IPS-18a (cell line): ENCODE results near the gene ZCWPW1.
"Not testable (repeated sequence)": the region's sequence is repeated elsewhere in the genome, so short reads cannot be mapped to it uniquely, and the experiment has no call there.

Experiments used
- H3K27ac ChIP-seq: one replicate; pipeline ENCODE4 v1.5.1; 2013; ENCODE audit warnings: low read length
- H3K27me3 ChIP-seq: one replicate; pipeline ENCODE4 v1.6.1; 2013; ENCODE audit warnings: mild to moderate bottlenecking, low read length; ENCODE audit not compliant: control insufficient read depth, insufficient read depth
- H3K36me3 ChIP-seq: one replicate; pipeline ENCODE4 v1.6.1; 2013; ENCODE audit warnings: low read depth, low read length; ENCODE audit not compliant: control insufficient read depth
- H3K4me1 ChIP-seq: one replicate; pipeline ENCODE4 v1.6.1; 2013; ENCODE audit warnings: low read depth, low read length; ENCODE audit not compliant: control insufficient read depth
- H3K4me3 ChIP-seq: one replicate; pipeline ENCODE4 v1.5.1; 2013; ENCODE audit warnings: low read length
- H3K9ac ChIP-seq: one replicate; pipeline ENCODE4 v1.6.1; 2013; ENCODE audit warnings: mild to moderate bottlenecking, low read length, moderate library complexity
- H3K9me3 ChIP-seq: one replicate; pipeline ENCODE4 v1.6.1; 2013; ENCODE audit warnings: low read depth, low read length; ENCODE audit not compliant: control insufficient read depth

The ZCWPW1 gene

GRCh38 chr7:100449190-100449795, 20.8 kb upstream of the ZCWPW1 start:
- Histone ChIP-seq H3K4me3 (no peak overlapping the region), H3K4me1 (peaks cover 3% of the 10 kb centered on the region), H3K27ac (no peak overlapping the region), H3K36me3 (no peaks in the 10 kb centered on the region), H3K27me3 (no peaks in the 10 kb centered on the region), H3K9me3 (no peaks in the 10 kb centered on the region), H3K9ac (no peak overlapping the region)

- not testable (repeated sequence) for H3K27ac ChIP-seq, H3K27me3 ChIP-seq, H3K9me3 ChIP-seq, H3K4me1 ChIP-seq, H3K4me3 ChIP-seq, H3K9ac ChIP-seq, H3K36me3 ChIP-seq
Measured at GRCh38 chr7:100447363-100447762, 18.9 kb upstream of the ZCWPW1 start.

GRCh38 chr7:100446040-100446439, 17.5 kb upstream of the ZCWPW1 start:
- peaks cover 3% of the 10 kb centered on the region for H3K4me1 ChIP-seq
- no peak overlapping the region for H3K27ac ChIP-seq
- no peak overlapping the region for H3K4me3 ChIP-seq
- H3K9ac ChIP-seq, result no peak overlapping the region
- H3K9me3 ChIP-seq, result no peaks in the 10 kb centered on the region
- H3K27me3 ChIP-seq, result no peaks in the 10 kb centered on the region
- no peaks in the 10 kb centered on the region for H3K36me3 ChIP-seq

DNA sequence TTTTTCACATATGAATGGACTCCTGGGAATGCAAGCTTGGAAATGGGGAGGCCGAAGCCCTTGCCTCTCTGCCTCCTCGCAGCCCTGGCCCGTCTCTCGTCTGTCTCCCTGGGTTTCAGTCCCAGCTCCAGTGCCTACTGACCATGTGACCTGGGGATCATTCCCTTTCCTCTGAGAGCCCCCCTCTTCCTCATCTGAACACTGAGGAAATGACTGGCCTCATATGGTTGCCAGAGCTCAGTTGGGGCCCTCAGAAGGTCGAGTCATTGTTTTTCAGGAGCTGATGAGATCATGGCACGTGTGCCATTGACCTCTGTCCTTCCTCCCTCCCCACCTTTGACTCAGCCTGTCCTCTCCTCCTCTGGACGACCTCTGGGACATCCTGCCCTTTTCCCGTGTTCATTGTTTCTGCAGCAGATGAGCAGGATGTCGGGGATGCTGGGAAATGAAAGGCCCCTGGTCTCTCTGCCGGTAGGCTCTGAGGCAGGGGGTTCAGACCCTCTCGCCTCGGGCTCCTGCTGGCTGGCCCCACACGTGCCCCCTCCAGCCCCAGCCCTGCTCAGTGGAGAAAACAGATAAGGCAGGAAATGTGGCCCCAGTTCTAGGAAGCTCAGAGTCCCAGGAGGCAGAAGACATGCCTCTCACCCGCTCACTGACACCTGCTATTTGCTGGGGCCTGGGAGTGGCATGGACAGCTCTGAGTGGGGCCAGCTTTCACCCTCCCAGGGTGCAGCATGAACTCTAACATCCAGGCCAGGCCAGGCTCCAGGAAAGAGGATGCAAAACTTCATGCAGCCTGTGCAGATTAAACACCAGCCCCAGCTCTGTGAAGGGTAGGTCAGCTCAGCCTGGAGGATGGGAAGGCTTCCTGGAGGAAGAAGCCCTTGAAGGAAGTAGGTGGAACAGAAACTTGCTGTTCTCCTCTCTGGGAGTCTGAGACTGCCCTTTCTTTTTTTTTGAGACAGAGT, 16.1 kb upstream of the ZCWPW1 start:
- H3K9me3 ChIP-seq, result no peaks in the 10 kb centered on the region
- H3K27me3 ChIP-seq, result no peaks in the 10 kb centered on the region
- no peak overlapping the region for H3K27ac ChIP-seq
- no peak overlapping the region for H3K9ac ChIP-seq
- H3K36me3 ChIP-seq, result no peaks in the 10 kb centered on the region
- H3K4me1 ChIP-seq, result peaks cover 3% of the 10 kb centered on the region
- H3K4me3 ChIP-seq, result no peak overlapping the region

- Histone ChIP-seq H3K27me3 (no peaks in the 10 kb centered on the region), H3K4me1 (peaks cover 3% of the 10 kb centered on the region), H3K4me3 (no peak overlapping the region), H3K9ac (no peak overlapping the region), H3K9me3 (no peaks in the 10 kb centered on the region), H3K27ac (no peak overlapping the region), H3K36me3 (no peaks in the 10 kb centered on the region)
Measured at GRCh38 chr7:100443096-100443840, 14.8 kb upstream of the ZCWPW1 start.

GRCh38 chr7:100441641-100442535, 13.4 kb upstream of the ZCWPW1 start:
- Histone ChIP-seq H3K27me3 (no peaks in the 10 kb centered on the region), H3K9me3 (no peaks in the 10 kb centered on the region), H3K4me3 (no peak overlapping the region), H3K9ac (no peak overlapping the region), H3K27ac (no peak overlapping the region), H3K4me1 (peaks cover 3% of the 10 kb centered on the region), H3K36me3 (no peaks in the 10 kb centered on the region)

DNA sequence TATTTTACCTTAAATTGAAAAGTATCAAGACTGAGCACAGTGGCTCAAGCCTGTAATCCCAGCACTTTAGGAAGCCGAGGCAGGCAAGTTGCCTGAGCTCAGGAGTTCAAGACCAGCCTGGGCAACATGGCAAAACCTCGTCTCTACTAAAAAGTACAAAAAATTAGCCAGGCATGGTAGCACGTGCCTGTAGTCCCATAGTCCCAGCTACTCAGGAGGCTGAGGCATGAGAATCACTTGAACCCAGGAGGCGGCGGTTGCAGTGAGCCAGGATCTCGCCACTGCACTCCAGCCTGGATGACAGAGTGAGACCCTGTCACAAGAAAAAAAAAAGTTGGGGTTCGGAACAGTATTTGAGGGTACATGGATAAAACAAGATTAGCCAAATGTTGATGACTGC, 10.7 kb upstream of the ZCWPW1 start:
- not testable (repeated sequence) for H3K36me3 ChIP-seq, H3K27ac ChIP-seq, H3K4me1 ChIP-seq, H3K4me3 ChIP-seq, H3K9me3 ChIP-seq, H3K9ac ChIP-seq, H3K27me3 ChIP-seq

- H3K27me3 ChIP-seq, H3K4me1 ChIP-seq, H3K27ac ChIP-seq, H3K9me3 ChIP-seq, H3K4me3 ChIP-seq, H3K9ac ChIP-seq: not testable (repeated sequence)
- H3K36me3 ChIP-seq, result peaks cover 13% of the 10 kb centered on the region
Measured at GRCh38 chr7:100438731-100439130, 10.2 kb upstream of the ZCWPW1 start.

DNA sequence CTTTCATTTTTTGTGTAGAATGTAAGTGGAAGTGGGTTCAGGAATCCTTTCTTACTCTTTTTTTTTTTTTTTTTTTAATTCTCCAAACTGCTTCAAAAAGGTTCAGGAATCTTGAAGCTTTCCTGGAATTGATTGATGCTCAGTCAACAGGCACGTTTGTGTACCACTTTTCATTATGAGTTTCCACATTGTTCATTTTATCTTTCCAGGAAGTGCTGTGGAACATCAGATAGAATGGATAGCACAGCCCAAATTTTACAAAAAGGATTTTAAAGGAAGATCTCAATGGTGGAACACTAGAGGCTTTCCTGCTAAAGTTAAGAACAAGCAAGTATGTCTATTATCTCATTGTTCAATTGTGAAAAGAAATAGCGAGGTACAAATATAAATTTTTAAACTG, 9.7 kb upstream of the ZCWPW1 start:
- Histone ChIP-seq H3K36me3 (peaks cover 19% of the 10 kb centered on the region), H3K9ac (no peak overlapping the region), H3K4me1 (no peaks in the 10 kb centered on the region), H3K9me3 (no peaks in the 10 kb centered on the region), H3K27me3 (no peaks in the 10 kb centered on the region), H3K27ac (no peak overlapping the region), H3K4me3 (no peak overlapping the region)

- no peaks in the 10 kb centered on the region for H3K9me3 ChIP-seq
- H3K36me3 ChIP-seq, result peaks cover 25% of the 10 kb centered on the region
- no peak overlapping the region for H3K4me3 ChIP-seq
- H3K9ac ChIP-seq, result no peak overlapping the region
- no peaks in the 10 kb centered on the region for H3K27me3 ChIP-seq
- no peaks in the 10 kb centered on the region for H3K4me1 ChIP-seq
- no peak overlapping the region for H3K27ac ChIP-seq
Measured at GRCh38 chr7:100437150-100438100, 8.9 kb upstream of the ZCWPW1 start.
